Liver (tissue), 9 donors: ENCODE measurements around the gene VIL1. TPM values are rescaled to one million over a fixed set of nuclear protein-coding genes. Genes with fewer than 3 reads are reported as not detected.

Experiments used
- DNase-seq: peaks from one replicate; pipeline ENCODE4 v3.0.0-alpha.2; 2017; ENCODE audit warnings: low spot score
- H3K27ac ChIP-seq, 2 donors: one replicate each; pipeline ENCODE4 v1.7.0; 2013; ENCODE audit warnings: inconsistent platforms in 2 of 2, low read length in 2 of 2, control low read depth in 1 of 2, low read depth in 1 of 2, mild to moderate bottlenecking in 1 of 2
- H3K27me3 ChIP-seq, 4 donors: one replicate each; pipeline versions ENCODE4 v1.6.1 to v1.7.0; 2013; ENCODE audit warnings: low read length in 3 of 4, inconsistent platforms in 1 of 4, mild to moderate bottlenecking in 1 of 4, moderate library complexity in 1 of 4; ENCODE audit not compliant: control insufficient read depth in 4 of 4, insufficient read depth in 4 of 4
- H3K36me3 ChIP-seq, 4 donors: one replicate each; pipeline versions ENCODE4 v1.6.1 to v1.7.0; 2013; ENCODE audit warnings: low read length in 3 of 4, mild to moderate bottlenecking in 3 of 4, low read depth in 1 of 4, moderate library complexity in 1 of 4; ENCODE audit not compliant: control insufficient read depth in 4 of 4, insufficient read depth in 3 of 4
- H3K4me1 ChIP-seq, 4 donors: one replicate each; pipeline versions ENCODE4 v1.6.1 to v1.7.0; 2013; ENCODE audit warnings: low read length in 3 of 4, mild to moderate bottlenecking in 3 of 4, moderate library complexity in 1 of 4; ENCODE audit not compliant: control insufficient read depth in 4 of 4, insufficient read depth in 4 of 4
- H3K4me3 ChIP-seq, 3 donors: one replicate each; pipeline versions ENCODE4 v1.6.1 to v1.7.0; 2013; ENCODE audit warnings: low read length in 3 of 3, control low read depth in 1 of 3, low read depth in 1 of 3, mild to moderate bottlenecking in 1 of 3
- H3K9ac ChIP-seq, 2 donors: one replicate each; pipeline ENCODE4 v1.7.0; 2013; ENCODE audit warnings: low read length in 2 of 2, mild to moderate bottlenecking in 2 of 2, moderate library complexity in 2 of 2, control low read depth in 1 of 2, low read depth in 1 of 2
- H3K9me3 ChIP-seq, 4 donors: one replicate each; pipeline versions ENCODE4 v1.6.1 to v1.7.0; 2013; ENCODE audit warnings: low read length in 3 of 4; ENCODE audit not compliant: control insufficient read depth in 4 of 4
- EGR1 ChIP-seq, 2 donors: IDR thresholded peaks; 2 replicates each; pipeline ENCODE4 v1.6.1; 2016 to 2018; ENCODE audit warnings: antibody characterized with exemption in 2 of 2, low read depth in 2 of 2
- FOXA2 ChIP-seq: IDR thresholded peaks from 2 replicates; pipeline ENCODE4 v1.6.1; 2016; ENCODE audit warnings: antibody characterized with exemption
- GABPA ChIP-seq, 2 donors: IDR thresholded peaks in 1 of 2; conservative IDR thresholded peaks in 1 of 2; 2 replicates each; pipeline ENCODE4 v1.6.1; 2016; ENCODE audit warnings: antibody characterized with exemption in 2 of 2, mild to moderate bottlenecking in 1 of 2, moderate library complexity in 1 of 2
- HNF4A ChIP-seq, 2 donors: conservative IDR thresholded peaks; 2 replicates each; pipeline ENCODE4 v1.6.1; 2016; ENCODE audit warnings: antibody characterized with exemption in 2 of 2, mild to moderate bottlenecking in 2 of 2
- HNF4G ChIP-seq: IDR thresholded peaks from 2 replicates; pipeline ENCODE4 v1.6.1; 2016; ENCODE audit warnings: antibody characterized with exemption
- JUND ChIP-seq, 2 donors: IDR thresholded peaks; 2 replicates each; pipeline ENCODE4 v1.6.1; 2016; ENCODE audit warnings: antibody characterized with exemption in 2 of 2
- RAD21 ChIP-seq, 2 donors: IDR thresholded peaks; 2 replicates each; pipeline ENCODE4 v1.6.1; 2016; ENCODE audit warnings: antibody characterized with exemption in 2 of 2, mild to moderate bottlenecking in 2 of 2
- SP1 ChIP-seq: IDR thresholded peaks from 2 replicates; pipeline ENCODE4 v1.6.1; 2018; ENCODE audit warnings: antibody characterized with exemption, mild to moderate bottlenecking
- TAF1 ChIP-seq: conservative IDR thresholded peaks from 2 replicates; pipeline ENCODE4 v1.6.1; 2016; ENCODE audit warnings: antibody characterized with exemption, mild to moderate bottlenecking
- YY1 ChIP-seq: IDR thresholded peaks from 2 replicates; pipeline ENCODE4 v1.6.1; 2016; ENCODE audit warnings: antibody characterized with exemption, mild to moderate bottlenecking
- WGBS: extraction: QIAGEN DNeasy Blood & Tissue Kit; methylation state at CpG from one replicate; pipeline ENCODE4 v1.1.7; 2013; 5-methylcytosine and 5-hydroxymethylcytosine counted together
- polyA plus RNA-seq, 2 donors: library from polyadenylated mRNA; stranded (reverse) in 1 of 2; unstranded in 1 of 2; fragments of 200-250 nt in 1 of 2; fragments of >200 nt in 1 of 2; fragmentation: Nextera tagmentation in 1 of 2; extraction: Ambion mirVana in 1 of 2; gene quantifications; one replicate each; pipeline versions ENCODE4 v1.2.1 to v1.2.3, GENCODE V29; 2013 to 2015
- total RNA-seq, 2 donors: library from RNA; depleted of rRNA; stranded (reverse); fragments of >200 nt; gene quantifications; one replicate each; pipeline ENCODE4 v1.2.3, GENCODE V29; 2014
- TF ChIP-seq, protein P1 (sequence below): fragments of 150-350 bp; IDR thresholded peaks from 2 replicates; pipeline ENCODE4 v1.5.1; 2017; ENCODE audit warnings: improper control_type of control experiment, low read depth, low read length; ENCODE audit not compliant: missing input control
- TF ChIP-seq, protein P2 (sequence below): IDR thresholded peaks from 2 replicates; pipeline ENCODE4 v1.6.1; 2016; ENCODE audit warnings: antibody characterized with exemption
- TF ChIP-seq, protein P3 (sequence below): IDR thresholded peaks from 2 replicates; pipeline ENCODE4 v1.6.1; 2016; ENCODE audit warnings: antibody characterized with exemption, mild to moderate bottlenecking
- TF ChIP-seq, protein P4 (sequence below): IDR thresholded peaks from 2 replicates; pipeline ENCODE4 v1.6.1; 2016; ENCODE audit warnings: antibody characterized with exemption
- TF ChIP-seq, protein P5 (sequence below): IDR thresholded peaks from 2 replicates; pipeline ENCODE4 v1.6.1; 2016; ENCODE audit warnings: antibody characterized with exemption
- donor health status: healthy.
- donor health status: healthy.
- donor health status: healthy.
- donor health status: healthy.
- donor health status: healthy.

VIL1 gene
- total and polyA plus RNA-seq, 4 donors, result 16.4 to 72.0 (median 31.6) TPM

DNA sequence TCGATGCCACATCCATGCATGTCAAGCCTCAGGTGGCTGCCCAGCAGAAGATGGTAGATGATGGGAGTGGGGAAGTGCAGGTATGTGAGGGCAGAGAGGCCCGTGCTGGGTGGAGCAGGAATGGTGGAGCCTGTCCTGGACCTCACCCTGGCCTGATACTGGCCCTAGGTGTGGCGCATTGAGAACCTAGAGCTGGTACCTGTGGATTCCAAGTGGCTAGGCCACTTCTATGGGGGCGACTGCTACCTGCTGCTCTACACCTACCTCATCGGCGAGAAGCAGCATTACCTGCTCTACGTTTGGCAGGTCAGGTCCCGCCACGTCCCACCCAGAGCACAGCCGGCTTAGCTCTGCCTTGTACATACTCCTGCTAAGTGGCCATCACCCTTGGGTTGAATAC lies 13.0 kb downstream of the VIL1 start:
- no peak overlapping the region for H3K27ac ChIP-seq
- H3K9me3 ChIP-seq, result no peaks in the 10 kb centered on the region
- peaks cover 0 to 7% (median 5%) of the 10 kb centered on the region in 4 donors for H3K4me1 ChIP-seq
- H3K9ac ChIP-seq, result no peak overlapping the region
- TF ChIP-seq HNF4G, result no peak
- TF ChIP-seq, protein P1, sequence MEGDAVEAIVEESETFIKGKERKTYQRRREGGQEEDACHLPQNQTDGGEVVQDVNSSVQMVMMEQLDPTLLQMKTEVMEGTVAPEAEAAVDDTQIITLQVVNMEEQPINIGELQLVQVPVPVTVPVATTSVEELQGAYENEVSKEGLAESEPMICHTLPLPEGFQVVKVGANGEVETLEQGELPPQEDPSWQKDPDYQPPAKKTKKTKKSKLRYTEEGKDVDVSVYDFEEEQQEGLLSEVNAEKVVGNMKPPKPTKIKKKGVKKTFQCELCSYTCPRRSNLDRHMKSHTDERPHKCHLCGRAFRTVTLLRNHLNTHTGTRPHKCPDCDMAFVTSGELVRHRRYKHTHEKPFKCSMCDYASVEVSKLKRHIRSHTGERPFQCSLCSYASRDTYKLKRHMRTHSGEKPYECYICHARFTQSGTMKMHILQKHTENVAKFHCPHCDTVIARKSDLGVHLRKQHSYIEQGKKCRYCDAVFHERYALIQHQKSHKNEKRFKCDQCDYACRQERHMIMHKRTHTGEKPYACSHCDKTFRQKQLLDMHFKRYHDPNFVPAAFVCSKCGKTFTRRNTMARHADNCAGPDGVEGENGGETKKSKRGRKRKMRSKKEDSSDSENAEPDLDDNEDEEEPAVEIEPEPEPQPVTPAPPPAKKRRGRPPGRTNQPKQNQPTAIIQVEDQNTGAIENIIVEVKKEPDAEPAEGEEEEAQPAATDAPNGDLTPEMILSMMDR, result no peak
- TF ChIP-seq, protein P2, sequence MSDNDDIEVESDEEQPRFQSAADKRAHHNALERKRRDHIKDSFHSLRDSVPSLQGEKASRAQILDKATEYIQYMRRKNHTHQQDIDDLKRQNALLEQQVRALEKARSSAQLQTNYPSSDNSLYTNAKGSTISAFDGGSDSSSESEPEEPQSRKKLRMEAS, result no peak
- TF ChIP-seq, protein P3, sequence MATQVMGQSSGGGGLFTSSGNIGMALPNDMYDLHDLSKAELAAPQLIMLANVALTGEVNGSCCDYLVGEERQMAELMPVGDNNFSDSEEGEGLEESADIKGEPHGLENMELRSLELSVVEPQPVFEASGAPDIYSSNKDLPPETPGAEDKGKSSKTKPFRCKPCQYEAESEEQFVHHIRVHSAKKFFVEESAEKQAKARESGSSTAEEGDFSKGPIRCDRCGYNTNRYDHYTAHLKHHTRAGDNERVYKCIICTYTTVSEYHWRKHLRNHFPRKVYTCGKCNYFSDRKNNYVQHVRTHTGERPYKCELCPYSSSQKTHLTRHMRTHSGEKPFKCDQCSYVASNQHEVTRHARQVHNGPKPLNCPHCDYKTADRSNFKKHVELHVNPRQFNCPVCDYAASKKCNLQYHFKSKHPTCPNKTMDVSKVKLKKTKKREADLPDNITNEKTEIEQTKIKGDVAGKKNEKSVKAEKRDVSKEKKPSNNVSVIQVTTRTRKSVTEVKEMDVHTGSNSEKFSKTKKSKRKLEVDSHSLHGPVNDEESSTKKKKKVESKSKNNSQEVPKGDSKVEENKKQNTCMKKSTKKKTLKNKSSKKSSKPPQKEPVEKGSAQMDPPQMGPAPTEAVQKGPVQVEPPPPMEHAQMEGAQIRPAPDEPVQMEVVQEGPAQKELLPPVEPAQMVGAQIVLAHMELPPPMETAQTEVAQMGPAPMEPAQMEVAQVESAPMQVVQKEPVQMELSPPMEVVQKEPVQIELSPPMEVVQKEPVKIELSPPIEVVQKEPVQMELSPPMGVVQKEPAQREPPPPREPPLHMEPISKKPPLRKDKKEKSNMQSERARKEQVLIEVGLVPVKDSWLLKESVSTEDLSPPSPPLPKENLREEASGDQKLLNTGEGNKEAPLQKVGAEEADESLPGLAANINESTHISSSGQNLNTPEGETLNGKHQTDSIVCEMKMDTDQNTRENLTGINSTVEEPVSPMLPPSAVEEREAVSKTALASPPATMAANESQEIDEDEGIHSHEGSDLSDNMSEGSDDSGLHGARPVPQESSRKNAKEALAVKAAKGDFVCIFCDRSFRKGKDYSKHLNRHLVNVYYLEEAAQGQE, result no peak
- no peak for TF ChIP-seq RAD21 (IDR thresholded peaks at IDR 0.05)
- TF ChIP-seq YY1, result no peak
- no peak for TF ChIP-seq SP1
- no peak for TF ChIP-seq TAF1
- no peak for TF ChIP-seq GABPA (IDR thresholded peaks at IDR 0.05 in 1 of 2, conservative IDR thresholded peaks at IDR 0.05 in 1 of 2)
- no peak for TF ChIP-seq FOXA2
- TF ChIP-seq EGR1 (IDR thresholded peaks at IDR 0.05; ENCODE audit: low read depth in 2 of 2), result no peak
- DNase-seq, result no peak
- H3K4me3 ChIP-seq, result no peak overlapping the region
- no peaks in the 10 kb centered on the region for H3K27me3 ChIP-seq
- 94% methylated on average over 10 of the region's 10 CpGs for WGBS
- peaks cover 0 to 57% (median 19%) of the 10 kb centered on the region in 4 donors for H3K36me3 ChIP-seq

DNA sequence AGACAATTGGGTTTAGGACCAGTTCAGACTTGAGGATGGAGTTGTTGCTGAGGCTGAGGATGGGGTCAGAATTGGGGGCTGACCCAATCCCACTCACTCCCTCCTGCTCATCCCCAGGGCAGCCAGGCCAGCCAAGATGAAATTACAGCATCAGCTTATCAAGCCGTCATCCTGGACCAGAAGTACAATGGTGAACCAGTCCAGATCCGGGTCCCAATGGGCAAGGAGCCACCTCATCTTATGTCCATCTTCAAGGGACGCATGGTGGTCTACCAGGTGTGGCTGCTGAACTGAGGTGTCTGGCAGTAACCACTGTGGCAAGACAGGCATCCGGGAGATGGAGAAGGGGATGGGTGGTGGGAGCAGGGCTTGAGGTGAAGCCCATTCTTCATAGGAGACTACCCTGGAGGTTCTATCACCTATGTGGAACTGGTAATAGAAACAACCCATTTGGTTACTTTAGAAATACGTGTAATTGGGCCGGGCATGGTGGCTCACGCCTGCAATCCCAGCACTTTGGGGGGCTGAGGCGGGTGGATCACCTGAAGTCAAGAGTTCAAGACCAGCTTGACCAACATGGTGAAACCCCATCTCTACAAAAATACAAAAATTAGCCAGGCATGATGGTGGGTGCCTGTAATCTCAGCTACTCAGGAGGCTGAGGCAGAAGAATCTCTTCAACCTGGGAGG lies 13.9 kb downstream of the VIL1 start:
- Histone ChIP-seq H3K4me3 (no peak overlapping the region), H3K27me3 (no peaks in the 10 kb centered on the region), H3K9ac (no peak overlapping the region), H3K9me3 (no peaks in the 10 kb centered on the region), H3K27ac (no peak overlapping the region), H3K4me1 (peaks cover 0 to 7% (median 5%) of the 10 kb centered on the region in 4 donors), H3K36me3 (peaks cover 0 to 63% (median 21%) of the 10 kb centered on the region in 4 donors)
- 95% methylated on average over 8 of the region's 8 CpGs for WGBS
- no peak for DNase-seq
- no peak for TF ChIP-seq HNF4A (conservative IDR thresholded peaks at IDR 0.05)

DNA sequence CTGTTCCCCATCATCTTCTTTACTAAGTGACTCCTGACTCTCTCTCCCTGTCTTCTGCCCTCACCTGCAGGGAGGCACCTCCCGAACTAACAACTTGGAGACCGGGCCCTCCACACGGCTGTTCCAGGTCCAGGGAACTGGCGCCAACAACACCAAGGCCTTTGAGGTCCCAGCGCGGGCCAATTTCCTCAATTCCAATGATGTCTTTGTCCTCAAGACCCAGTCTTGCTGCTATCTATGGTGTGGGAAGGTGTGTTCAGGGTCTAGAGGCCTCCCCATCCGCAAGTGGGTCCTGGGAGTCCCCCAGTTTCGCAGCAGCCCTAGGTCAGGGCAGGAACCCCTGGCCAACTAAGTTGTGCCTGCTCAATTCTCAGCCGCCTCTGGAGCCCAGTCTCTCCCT lies 15.5 kb downstream of the VIL1 start:
- 96% methylated on average over 9 of the region's 9 CpGs for WGBS
- Histone ChIP-seq H3K36me3 (peaks cover 0 to 62% (median 16%) of the 10 kb centered on the region in 4 donors), H3K27me3 (no peaks in the 10 kb centered on the region), H3K9me3 (no peaks in the 10 kb centered on the region), H3K27ac (no peak overlapping the region), H3K9ac (no peak overlapping the region), H3K4me3 (no peak overlapping the region), H3K4me1 (peaks cover 0 to 7% (median 5%) of the 10 kb centered on the region in 4 donors)
- TF ChIP-seq FOXA2 (no peak), JUND (IDR thresholded peaks at IDR 0.05) (no peak), HNF4G (no peak), GABPA (IDR thresholded peaks at IDR 0.05 in 1 of 2, conservative IDR thresholded peaks at IDR 0.05 in 1 of 2) (no peak), TAF1 (no peak)
- TF ChIP-seq, protein P4, sequence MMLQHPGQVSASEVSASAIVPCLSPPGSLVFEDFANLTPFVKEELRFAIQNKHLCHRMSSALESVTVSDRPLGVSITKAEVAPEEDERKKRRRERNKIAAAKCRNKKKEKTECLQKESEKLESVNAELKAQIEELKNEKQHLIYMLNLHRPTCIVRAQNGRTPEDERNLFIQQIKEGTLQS, result no peak
- TF ChIP-seq, protein P5, sequence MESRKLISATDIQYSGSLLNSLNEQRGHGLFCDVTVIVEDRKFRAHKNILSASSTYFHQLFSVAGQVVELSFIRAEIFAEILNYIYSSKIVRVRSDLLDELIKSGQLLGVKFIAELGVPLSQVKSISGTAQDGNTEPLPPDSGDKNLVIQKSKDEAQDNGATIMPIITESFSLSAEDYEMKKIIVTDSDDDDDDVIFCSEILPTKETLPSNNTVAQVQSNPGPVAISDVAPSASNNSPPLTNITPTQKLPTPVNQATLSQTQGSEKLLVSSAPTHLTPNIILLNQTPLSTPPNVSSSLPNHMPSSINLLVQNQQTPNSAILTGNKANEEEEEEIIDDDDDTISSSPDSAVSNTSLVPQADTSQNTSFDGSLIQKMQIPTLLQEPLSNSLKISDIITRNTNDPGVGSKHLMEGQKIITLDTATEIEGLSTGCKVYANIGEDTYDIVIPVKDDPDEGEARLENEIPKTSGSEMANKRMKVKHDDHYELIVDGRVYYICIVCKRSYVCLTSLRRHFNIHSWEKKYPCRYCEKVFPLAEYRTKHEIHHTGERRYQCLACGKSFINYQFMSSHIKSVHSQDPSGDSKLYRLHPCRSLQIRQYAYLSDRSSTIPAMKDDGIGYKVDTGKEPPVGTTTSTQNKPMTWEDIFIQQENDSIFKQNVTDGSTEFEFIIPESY, result no peak
- TF ChIP-seq, protein P3, result no peak
- DNase-seq, result no peak
